HG02588 (cell line): Measurements from ENCODE around the gene VPS13C.

Source experiments
- ATAC-seq: cut with Tn5 transposase; IDR thresholded peaks from one replicate; pipeline ENCODE4 v1.9.1; 2021; ENCODE audit warnings: mild to moderate bottlenecking, moderate library complexity; ENCODE audit not compliant: unreplicated experiment

VPS13C gene

GRCh38 chr15:61827131-61827530 lies 233.1 kb downstream of the VPS13C start:
- no peak for ATAC-seq

GRCh38 chr15:61824291-61824690 lies 236.0 kb downstream of the VPS13C start:
- ATAC-seq = no peak

- ATAC-seq = no peak
Measured at GRCh38 chr15:61822511-61822910, 237.7 kb downstream of the VPS13C start.

GRCh38 chr15:61820951-61821350 lies 239.3 kb downstream of the VPS13C start:
- ATAC-seq = no peak

- no peak for ATAC-seq
Measured at GRCh38 chr15:61820212-61820611, 240.0 kb downstream of the VPS13C start.

GRCh38 chr15:61819386-61819785 lies 240.9 kb downstream of the VPS13C start:
- ATAC-seq = no peak

- no peak for ATAC-seq
Measured at GRCh38 chr15:61818801-61819200, 241.4 kb downstream of the VPS13C start.

- ATAC-seq = no peak
Measured at GRCh38 chr15:61816856-61817255, 243.4 kb downstream of the VPS13C start.

- no peak for ATAC-seq
Measured at GRCh38 chr15:61815356-61816083, 244.7 kb downstream of the VPS13C start.

- ATAC-seq = no peak
Measured at GRCh38 chr15:61812476-61812875, 247.8 kb downstream of the VPS13C start.

- no peak for ATAC-seq
Measured at GRCh38 chr15:61811952-61812351, 248.3 kb downstream of the VPS13C start.

- ATAC-seq = no peak
Measured at GRCh38 chr15:61809216-61809615, 251.0 kb downstream of the VPS13C start.

- no peak for ATAC-seq
Measured at GRCh38 chr15:61807281-61807929, 252.8 kb downstream of the VPS13C start.
